Measurements from ENCODE around the gene CEP68. TPM values are rescaled to one million over a fixed set of nuclear protein-coding genes. Genes with fewer than 3 reads are reported as not detected.
A peak's percentile ranks its signal among the peaks of the same experiment; 100 is the strongest.

Gene CEP68
- total and polyA plus RNA-seq, 11 donors = 6.5 to 26.8 (median 16.4) TPM

GRCh38 chr2:65055422-65056214 lies 598 bp upstream of the CEP68 start:
- Histone ChIP-seq H3K4me3 (peak overlapping the region; percentile 60 to 92 (median 86)), H3K4me1 (peaks cover 4 to 70% (median 40%) of the 10 kb centered on the region in 12 donors), H3K27me3 (no peaks in the 10 kb centered on the region), H3K9me3 (no peaks in the 10 kb centered on the region), H3K27ac (peak overlapping the region in 11 of 12 donors; percentile 22 to 95 (median 91)), H3K36me3 (no peaks in the 10 kb centered on the region)
- WGBS, 4 donors = 9 to 13% (median 10%) methylated on average over 33 to 42 of the region's 42 CpGs
- intact Hi-C loops (cut with DNase I) = loop anchor here in 5 of 10 donors (1.0 to 5.0 kb wide), 5 partner anchors 75 to 172 kb away; partner anchors contain the start of genes RAB1A (in 3 of the 5) and ACTR2 (in 1 of the 5)
- TF ChIP-seq, protein P1, sequence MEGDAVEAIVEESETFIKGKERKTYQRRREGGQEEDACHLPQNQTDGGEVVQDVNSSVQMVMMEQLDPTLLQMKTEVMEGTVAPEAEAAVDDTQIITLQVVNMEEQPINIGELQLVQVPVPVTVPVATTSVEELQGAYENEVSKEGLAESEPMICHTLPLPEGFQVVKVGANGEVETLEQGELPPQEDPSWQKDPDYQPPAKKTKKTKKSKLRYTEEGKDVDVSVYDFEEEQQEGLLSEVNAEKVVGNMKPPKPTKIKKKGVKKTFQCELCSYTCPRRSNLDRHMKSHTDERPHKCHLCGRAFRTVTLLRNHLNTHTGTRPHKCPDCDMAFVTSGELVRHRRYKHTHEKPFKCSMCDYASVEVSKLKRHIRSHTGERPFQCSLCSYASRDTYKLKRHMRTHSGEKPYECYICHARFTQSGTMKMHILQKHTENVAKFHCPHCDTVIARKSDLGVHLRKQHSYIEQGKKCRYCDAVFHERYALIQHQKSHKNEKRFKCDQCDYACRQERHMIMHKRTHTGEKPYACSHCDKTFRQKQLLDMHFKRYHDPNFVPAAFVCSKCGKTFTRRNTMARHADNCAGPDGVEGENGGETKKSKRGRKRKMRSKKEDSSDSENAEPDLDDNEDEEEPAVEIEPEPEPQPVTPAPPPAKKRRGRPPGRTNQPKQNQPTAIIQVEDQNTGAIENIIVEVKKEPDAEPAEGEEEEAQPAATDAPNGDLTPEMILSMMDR (IDR thresholded peaks at IDR 0.05) = no peak
- TF ChIP-seq POLR2A (IDR thresholded peaks at IDR 0.05) = no peak
- DNase-seq (peak in 1 of 5 donors; percentile 81), ATAC-seq (peak; percentile 13 to 31 (median 20))

DNA sequence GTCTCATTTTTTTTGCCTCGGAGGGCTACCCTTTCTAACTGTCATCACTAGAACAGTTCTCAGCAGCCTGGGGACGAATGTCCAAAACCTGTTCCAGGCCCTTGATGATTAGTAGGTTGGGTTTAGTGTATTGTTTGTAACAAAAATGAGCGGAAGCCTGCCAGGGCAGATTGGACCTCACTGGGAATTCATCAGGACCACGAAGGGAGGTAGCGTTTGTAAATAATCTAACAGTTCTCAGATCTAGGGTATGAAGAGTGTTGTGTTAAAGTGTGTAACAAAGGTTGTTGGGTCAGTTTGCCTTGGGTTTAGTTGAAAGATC lies 799 bp downstream of the CEP68 start:
- intact Hi-C loops (cut with DNase I) = loop anchor here in 4 of 10 donors (5.0 kb wide), 4 partner anchors 75 to 170 kb away; partner anchors contain the start of genes RAB1A (in 2 of the 4) and ACTR2 (in 1 of the 4)
- Histone ChIP-seq H3K36me3 (no peaks in the 10 kb centered on the region), H3K27me3 (no peaks in the 10 kb centered on the region), H3K9me3 (no peaks in the 10 kb centered on the region), H3K27ac (peak overlapping the region; percentile 81 to 95 (median 90)), H3K4me3 (peak overlapping the region; percentile 60 to 92 (median 86)), H3K4me1 (peaks cover 4 to 83% (median 52%) of the 10 kb centered on the region in 12 donors)
- ATAC-seq (no peak), DNase-seq (no peak)
- 1 to 11% (median 8%) methylated on average over 5 of the region's 5 CpGs for WGBS, 4 donors
- TF ChIP-seq, protein P1 (IDR thresholded peaks at IDR 0.05) = no peak
- no peak for TF ChIP-seq POLR2A (IDR thresholded peaks at IDR 0.05)

GRCh38 chr2:65057391-65058052 lies 1.3 kb downstream of the CEP68 start:
- 53 to 62% (median 58%) methylated on average over 6 of the region's 6 CpGs for WGBS, 4 donors

More at GRCh38 chr2:65057391-65058052, 1.3 kb downstream of the CEP68 start:
- Histone ChIP-seq H3K36me3 (no peaks in the 10 kb centered on the region), H3K4me1 (peaks cover 4 to 81% (median 55%) of the 10 kb centered on the region in 12 donors), H3K9me3 (no peaks in the 10 kb centered on the region), H3K27ac (peak overlapping the region; percentile 81 to 95 (median 90)), H3K27me3 (no peaks in the 10 kb centered on the region), H3K4me3 (peak overlapping the region in 11 of 12 donors; percentile 60 to 92 (median 86))
- intact Hi-C loops (cut with DNase I) = loop anchor here in 4 of 10 donors (2.0 to 5.0 kb wide), 5 partner anchors 17 to 170 kb away; partner anchors contain the start of genes RAB1A (in 2 of the 4) and ACTR2 (in 1 of the 4)
- DNase-seq (no peak), ATAC-seq (peak in 1 of 4 donors; percentile 15)
- TF ChIP-seq, protein P1 (IDR thresholded peaks at IDR 0.05) = no peak
- TF ChIP-seq POLR2A (IDR thresholded peaks at IDR 0.05) = no peak

Measured in heart left ventricle (tissue), 16 donors.